Right lobe of liver (tissue), 4 donors: ENCODE results near the gene CDK12.

Source experiments
- CTCF ChIP-seq, 4 donors: fragments of 200-600 bp in 3 of 4; fragments of 450-650 bp in 1 of 4; IDR thresholded peaks; one replicate each; pipeline versions ENCODE4 v1.5.1 to v1.8.0; 2016 to 2022; ENCODE audit warnings: antibody characterized with exemption in 4 of 4, mild to moderate bottlenecking in 2 of 4
- POLR2A ChIP-seq: fragments of 450-650 bp; IDR thresholded peaks from one replicate; pipeline ENCODE4 v1.6.1; 2017; ENCODE audit warnings: antibody characterized with exemption, mild to moderate bottlenecking
- donor health status: DM: no; HTN: no; CAD: no.
- donor health status: DM: no; HTN: no; CAD: no.
- donor health status: DM: no; HTN: yes; CAD: no.

GRCh38 chr17:39429600-39429999 is 31.7 kb upstream of the CDK12 start:
- TF ChIP-seq POLR2A (no peak), CTCF (IDR thresholded peaks at IDR 0.05) (no peak)
